ENCODE data around the gene KNDC1. TPM values are rescaled to one million over a fixed set of nuclear protein-coding genes. Genes with fewer than 3 reads are reported as not detected.

KNDC1 gene
- total and polyA plus RNA-seq, 2 experiments from 2014 or later, result 1.8 to 16.0 TPM

GRCh38 chr10:133151543-133151972 lies 8.5 kb upstream of the KNDC1 start:
- peaks cover 17% of the 10 kb centered on the region for H3K4me1 ChIP-seq (ENCODE audit: insufficient read depth)
- H2AFZ ChIP-seq, result no peak overlapping the region
- peak overlapping the region; percentile 15 for H3K4me3 Mint-ChIP-seq
- no peaks in the 10 kb centered on the region for H3K27me3 ChIP-seq (ENCODE audit: insufficient read depth)
- H3K36me3 Mint-ChIP-seq (ENCODE audit: low read depth), result peaks cover 37% of the 10 kb centered on the region
- peaks cover 32% of the 10 kb centered on the region for H3K4me1 Mint-ChIP-seq
- H3F3A ChIP-seq (replicated peaks; ENCODE audit: low read depth), result peaks cover 15% of the 10 kb centered on the region; the same call in 1 of the 2 replicates
- peak overlapping the region; percentile 25; the same call in 1 of the 2 replicates for H3K4me2 ChIP-seq
- 0 out of 2 replicates have a peak, but pooled peaks cover 3% of the 10 kb centered on the region for H3K9me2 ChIP-seq (ENCODE audit: insufficient read depth)
- peak overlapping the region; percentile 12; the same call in 1 of the 2 replicates for H3K4me3 ChIP-seq
- H3K9me3 Mint-ChIP-seq, result peaks cover 46% of the 10 kb centered on the region
- TF ChIP-seq NANOG (IDR thresholded peaks at IDR 0.05; ENCODE audit: borderline replicate concordance) (peak; percentile 72; the same call in 1 of the 2 replicates), POLR2AphosphoS5 (IDR thresholded peaks at IDR 0.05; ENCODE audit: low read depth) (peak; percentile 55), JUNB (IDR thresholded peaks at IDR 0.05; ENCODE audit: unreplicated experiment) (no peak), ZNF331 (CRISPR knock-in tag; IDR thresholded peaks at IDR 0.05; ENCODE audit: low read depth) (no peak), ETS1 (IDR thresholded peaks at IDR 0.05) (no peak), EZH2 (IDR thresholded peaks at IDR 0.05; ENCODE audit: low read depth, unreplicated experiment) (no peak), ZNF114 (CRISPR knock-in tag; IDR thresholded peaks at IDR 0.05) (no peak), REST (IDR thresholded peaks at IDR 0.05; ENCODE audit: unreplicated experiment) (no peak), EZH2phosphoT487 (IDR thresholded peaks at IDR 0.05; ENCODE audit: unreplicated experiment) (no peak), CREB1 (CRISPR knock-in tag; IDR thresholded peaks at IDR 0.05; ENCODE audit: low read depth) (0 out of 2 replicates have a peak, but pooled peaks have one; percentile 28), STAT1 (IDR thresholded peaks at IDR 0.05; ENCODE audit: unreplicated experiment) (no peak)
- TF ChIP-seq, protein P1, sequence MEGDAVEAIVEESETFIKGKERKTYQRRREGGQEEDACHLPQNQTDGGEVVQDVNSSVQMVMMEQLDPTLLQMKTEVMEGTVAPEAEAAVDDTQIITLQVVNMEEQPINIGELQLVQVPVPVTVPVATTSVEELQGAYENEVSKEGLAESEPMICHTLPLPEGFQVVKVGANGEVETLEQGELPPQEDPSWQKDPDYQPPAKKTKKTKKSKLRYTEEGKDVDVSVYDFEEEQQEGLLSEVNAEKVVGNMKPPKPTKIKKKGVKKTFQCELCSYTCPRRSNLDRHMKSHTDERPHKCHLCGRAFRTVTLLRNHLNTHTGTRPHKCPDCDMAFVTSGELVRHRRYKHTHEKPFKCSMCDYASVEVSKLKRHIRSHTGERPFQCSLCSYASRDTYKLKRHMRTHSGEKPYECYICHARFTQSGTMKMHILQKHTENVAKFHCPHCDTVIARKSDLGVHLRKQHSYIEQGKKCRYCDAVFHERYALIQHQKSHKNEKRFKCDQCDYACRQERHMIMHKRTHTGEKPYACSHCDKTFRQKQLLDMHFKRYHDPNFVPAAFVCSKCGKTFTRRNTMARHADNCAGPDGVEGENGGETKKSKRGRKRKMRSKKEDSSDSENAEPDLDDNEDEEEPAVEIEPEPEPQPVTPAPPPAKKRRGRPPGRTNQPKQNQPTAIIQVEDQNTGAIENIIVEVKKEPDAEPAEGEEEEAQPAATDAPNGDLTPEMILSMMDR (conservative IDR thresholded peaks at IDR 0.05; ENCODE audit: low read depth in 2 of 2), result no peak
- TF ChIP-seq, protein P2, sequence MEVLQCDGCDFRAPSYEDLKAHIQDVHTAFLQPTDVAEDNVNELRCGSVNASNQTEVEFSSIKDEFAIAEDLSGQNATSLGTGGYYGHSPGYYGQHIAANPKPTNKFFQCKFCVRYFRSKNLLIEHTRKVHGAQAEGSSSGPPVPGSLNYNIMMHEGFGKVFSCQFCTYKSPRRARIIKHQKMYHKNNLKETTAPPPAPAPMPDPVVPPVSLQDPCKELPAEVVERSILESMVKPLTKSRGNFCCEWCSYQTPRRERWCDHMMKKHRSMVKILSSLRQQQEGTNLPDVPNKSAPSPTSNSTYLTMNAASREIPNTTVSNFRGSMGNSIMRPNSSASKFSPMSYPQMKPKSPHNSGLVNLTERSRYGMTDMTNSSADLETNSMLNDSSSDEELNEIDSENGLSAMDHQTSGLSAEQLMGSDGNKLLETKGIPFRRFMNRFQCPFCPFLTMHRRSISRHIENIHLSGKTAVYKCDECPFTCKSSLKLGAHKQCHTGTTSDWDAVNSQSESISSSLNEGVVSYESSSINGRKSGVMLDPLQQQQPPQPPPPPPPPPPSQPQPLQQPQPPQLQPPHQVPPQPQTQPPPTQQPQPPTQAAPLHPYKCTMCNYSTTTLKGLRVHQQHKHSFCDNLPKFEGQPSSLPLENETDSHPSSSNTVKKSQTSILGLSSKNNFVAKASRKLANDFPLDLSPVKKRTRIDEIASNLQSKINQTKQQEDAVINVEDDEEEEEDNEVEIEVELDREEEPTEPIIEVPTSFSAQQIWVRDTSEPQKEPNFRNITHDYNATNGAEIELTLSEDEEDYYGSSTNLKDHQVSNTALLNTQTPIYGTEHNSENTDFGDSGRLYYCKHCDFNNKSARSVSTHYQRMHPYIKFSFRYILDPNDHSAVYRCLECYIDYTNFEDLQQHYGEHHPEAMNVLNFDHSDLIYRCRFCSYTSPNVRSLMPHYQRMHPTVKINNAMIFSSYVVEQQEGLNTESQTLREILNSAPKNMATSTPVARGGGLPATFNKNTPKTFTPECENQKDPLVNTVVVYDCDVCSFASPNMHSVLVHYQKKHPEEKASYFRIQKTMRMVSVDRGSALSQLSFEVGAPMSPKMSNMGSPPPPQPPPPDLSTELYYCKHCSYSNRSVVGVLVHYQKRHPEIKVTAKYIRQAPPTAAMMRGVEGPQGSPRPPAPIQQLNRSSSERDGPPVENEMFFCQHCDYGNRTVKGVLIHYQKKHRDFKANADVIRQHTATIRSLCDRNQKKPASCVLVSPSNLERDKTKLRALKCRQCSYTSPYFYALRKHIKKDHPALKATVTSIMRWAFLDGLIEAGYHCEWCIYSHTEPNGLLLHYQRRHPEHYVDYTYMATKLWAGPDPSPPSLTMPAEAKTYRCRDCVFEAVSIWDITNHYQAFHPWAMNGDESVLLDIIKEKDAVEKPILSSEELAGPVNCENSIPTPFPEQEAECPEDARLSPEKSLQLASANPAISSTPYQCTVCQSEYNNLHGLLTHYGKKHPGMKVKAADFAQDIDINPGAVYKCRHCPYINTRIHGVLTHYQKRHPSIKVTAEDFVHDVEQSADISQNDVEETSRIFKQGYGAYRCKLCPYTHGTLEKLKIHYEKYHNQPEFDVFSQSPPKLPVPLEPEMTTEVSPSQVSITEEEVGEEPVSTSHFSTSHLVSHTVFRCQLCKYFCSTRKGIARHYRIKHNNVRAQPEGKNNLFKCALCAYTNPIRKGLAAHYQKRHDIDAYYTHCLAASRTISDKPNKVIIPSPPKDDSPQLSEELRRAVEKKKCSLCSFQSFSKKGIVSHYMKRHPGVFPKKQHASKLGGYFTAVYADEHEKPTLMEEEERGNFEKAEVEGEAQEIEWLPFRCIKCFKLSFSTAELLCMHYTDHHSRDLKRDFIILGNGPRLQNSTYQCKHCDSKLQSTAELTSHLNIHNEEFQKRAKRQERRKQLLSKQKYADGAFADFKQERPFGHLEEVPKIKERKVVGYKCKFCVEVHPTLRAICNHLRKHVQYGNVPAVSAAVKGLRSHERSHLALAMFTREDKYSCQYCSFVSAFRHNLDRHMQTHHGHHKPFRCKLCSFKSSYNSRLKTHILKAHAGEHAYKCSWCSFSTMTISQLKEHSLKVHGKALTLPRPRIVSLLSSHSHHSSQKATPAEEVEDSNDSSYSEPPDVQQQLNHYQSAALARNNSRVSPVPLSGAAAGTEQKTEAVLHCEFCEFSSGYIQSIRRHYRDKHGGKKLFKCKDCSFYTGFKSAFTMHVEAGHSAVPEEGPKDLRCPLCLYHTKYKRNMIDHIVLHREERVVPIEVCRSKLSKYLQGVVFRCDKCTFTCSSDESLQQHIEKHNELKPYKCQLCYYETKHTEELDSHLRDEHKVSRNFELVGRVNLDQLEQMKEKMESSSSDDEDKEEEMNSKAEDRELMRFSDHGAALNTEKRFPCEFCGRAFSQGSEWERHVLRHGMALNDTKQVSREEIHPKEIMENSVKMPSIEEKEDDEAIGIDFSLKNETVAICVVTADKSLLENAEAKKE (CRISPR knock-in tag; IDR thresholded peaks at IDR 0.05), result no peak
- H3K27ac Mint-ChIP-seq, result peak overlapping the region; percentile 96
- H3K36me3 ChIP-seq (ENCODE audit: insufficient read depth), result 0 out of 2 replicates have a peak, but pooled peaks cover 5% of the 10 kb centered on the region
- no peaks in the 10 kb centered on the region for H3K79me2 ChIP-seq (replicated peaks; ENCODE audit: insufficient read depth)
- peak overlapping the region; percentile 94 for H3K27ac ChIP-seq (ENCODE audit: low read depth)
- DNase-seq (ENCODE audit: low spot score) (peak; percentile 94), ATAC-seq (peak; percentile 99)
- peaks cover 6% of the 10 kb centered on the region for H3K27me3 Mint-ChIP-seq (ENCODE audit: insufficient read depth, low read depth, poor library complexity)
- no peaks in the 10 kb centered on the region for H4K20me1 ChIP-seq (replicated peaks; ENCODE audit: insufficient read depth)

Measured in GM23338 (cell line).